SK-N-SH (cell line): ENCODE data around the gene CCR5AS.

Experiments
- EP300 ChIP-seq, 2 experiments: IDR thresholded peaks; 2 replicates each; pipeline versions ENCODE4 v1.4.0 to v1.6.1; 2012; ENCODE audit warnings: borderline replicate concordance in 1 of 2, low read depth in 1 of 2, low read length in 1 of 2
- EZH2phosphoT487 ChIP-seq: fragments of 200-600 bp; sonication (generic); IDR thresholded peaks from 2 replicates; pipeline ENCODE4 v1.6.1; 2017; ENCODE audit warnings: low read depth, mixed run types, mild to moderate bottlenecking, antibody characterized with exemption, moderate library complexity, borderline replicate concordance
- POLR2AphosphoS5 ChIP-seq: IDR thresholded peaks from 2 replicates; pipeline ENCODE4 v1.6.1; 2012; ENCODE audit warnings: low read depth, low read length
- SIN3A ChIP-seq: IDR thresholded peaks from 2 replicates; pipeline ENCODE4 v1.6.1; 2012; ENCODE audit warnings: low read depth, mild to moderate bottlenecking, low read length, moderate library complexity, borderline replicate concordance
- TF ChIP-seq, protein P1 (sequence below): fragments of 150-350 bp; IDR thresholded peaks from 2 replicates; pipeline ENCODE4 v1.6.1; 2016; ENCODE audit warnings: mild to moderate bottlenecking, low read depth, low read length
- TF ChIP-seq, protein P2 (sequence below): fragments of 200-600 bp; sonication (generic); IDR thresholded peaks from 2 replicates; pipeline ENCODE4 v1.6.1; 2017; ENCODE audit warnings: antibody characterized with exemption, mild to moderate bottlenecking, moderate library complexity
- TF ChIP-seq, protein P3 (sequence below): fragments of 150-350 bp; IDR thresholded peaks from 2 replicates; pipeline ENCODE4 v1.6.1; 2017; ENCODE audit warnings: antibody characterized with exemption, low read length, low read depth, borderline replicate concordance

DNA sequence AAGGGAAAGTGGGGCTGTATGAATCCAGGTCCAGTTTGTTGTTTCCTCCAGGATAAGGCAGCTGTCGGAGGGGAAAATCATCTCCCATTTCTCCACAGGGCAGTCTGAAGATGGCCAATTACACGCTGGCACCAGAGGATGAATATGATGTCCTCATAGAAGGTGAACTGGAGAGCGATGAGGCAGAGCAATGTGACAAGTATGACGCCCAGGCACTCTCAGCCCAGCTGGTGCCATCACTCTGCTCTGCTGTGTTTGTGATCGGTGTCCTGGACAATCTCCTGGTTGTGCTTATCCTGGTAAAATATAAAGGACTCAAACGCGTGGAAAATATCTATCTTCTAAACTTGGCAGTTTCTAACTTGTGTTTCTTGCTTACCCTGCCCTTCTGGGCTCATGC, 1.1 kb upstream of the CCR5AS start:
- TF ChIP-seq, protein P1, sequence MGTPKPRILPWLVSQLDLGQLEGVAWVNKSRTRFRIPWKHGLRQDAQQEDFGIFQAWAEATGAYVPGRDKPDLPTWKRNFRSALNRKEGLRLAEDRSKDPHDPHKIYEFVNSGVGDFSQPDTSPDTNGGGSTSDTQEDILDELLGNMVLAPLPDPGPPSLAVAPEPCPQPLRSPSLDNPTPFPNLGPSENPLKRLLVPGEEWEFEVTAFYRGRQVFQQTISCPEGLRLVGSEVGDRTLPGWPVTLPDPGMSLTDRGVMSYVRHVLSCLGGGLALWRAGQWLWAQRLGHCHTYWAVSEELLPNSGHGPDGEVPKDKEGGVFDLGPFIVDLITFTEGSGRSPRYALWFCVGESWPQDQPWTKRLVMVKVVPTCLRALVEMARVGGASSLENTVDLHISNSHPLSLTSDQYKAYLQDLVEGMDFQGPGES: no peak
- TF ChIP-seq, protein P2, sequence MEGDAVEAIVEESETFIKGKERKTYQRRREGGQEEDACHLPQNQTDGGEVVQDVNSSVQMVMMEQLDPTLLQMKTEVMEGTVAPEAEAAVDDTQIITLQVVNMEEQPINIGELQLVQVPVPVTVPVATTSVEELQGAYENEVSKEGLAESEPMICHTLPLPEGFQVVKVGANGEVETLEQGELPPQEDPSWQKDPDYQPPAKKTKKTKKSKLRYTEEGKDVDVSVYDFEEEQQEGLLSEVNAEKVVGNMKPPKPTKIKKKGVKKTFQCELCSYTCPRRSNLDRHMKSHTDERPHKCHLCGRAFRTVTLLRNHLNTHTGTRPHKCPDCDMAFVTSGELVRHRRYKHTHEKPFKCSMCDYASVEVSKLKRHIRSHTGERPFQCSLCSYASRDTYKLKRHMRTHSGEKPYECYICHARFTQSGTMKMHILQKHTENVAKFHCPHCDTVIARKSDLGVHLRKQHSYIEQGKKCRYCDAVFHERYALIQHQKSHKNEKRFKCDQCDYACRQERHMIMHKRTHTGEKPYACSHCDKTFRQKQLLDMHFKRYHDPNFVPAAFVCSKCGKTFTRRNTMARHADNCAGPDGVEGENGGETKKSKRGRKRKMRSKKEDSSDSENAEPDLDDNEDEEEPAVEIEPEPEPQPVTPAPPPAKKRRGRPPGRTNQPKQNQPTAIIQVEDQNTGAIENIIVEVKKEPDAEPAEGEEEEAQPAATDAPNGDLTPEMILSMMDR: no peak
- TF ChIP-seq POLR2AphosphoS5: no peak
- no peak for TF ChIP-seq EP300 (IDR thresholded peaks at IDR 0.05; ENCODE audit: borderline replicate concordance in 1 of 2, low read depth in 1 of 2, low read length in 1 of 2)
- TF ChIP-seq, protein P3, sequence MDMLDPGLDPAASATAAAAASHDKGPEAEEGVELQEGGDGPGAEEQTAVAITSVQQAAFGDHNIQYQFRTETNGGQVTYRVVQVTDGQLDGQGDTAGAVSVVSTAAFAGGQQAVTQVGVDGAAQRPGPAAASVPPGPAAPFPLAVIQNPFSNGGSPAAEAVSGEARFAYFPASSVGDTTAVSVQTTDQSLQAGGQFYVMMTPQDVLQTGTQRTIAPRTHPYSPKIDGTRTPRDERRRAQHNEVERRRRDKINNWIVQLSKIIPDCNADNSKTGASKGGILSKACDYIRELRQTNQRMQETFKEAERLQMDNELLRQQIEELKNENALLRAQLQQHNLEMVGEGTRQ: no peak
- no peak for TF ChIP-seq EZH2phosphoT487
- TF ChIP-seq SIN3A: no peak
